ENCODE results near the gene STAT5A. TPM values are rescaled to one million over a fixed set of nuclear protein-coding genes. Genes with fewer than 3 reads are reported as not detected.
"Not testable (repeated sequence)": the region's sequence is repeated elsewhere in the genome, so short reads cannot be mapped to it uniquely, and the experiment has no call there.

STAT5A gene
- total RNA-seq (2014; rRNA removed; shearing (Covaris generic); ENCODE audit: low replicate concordance): 62.3 and 160 TPM in 2 replicates

- no peaks in the 10 kb centered on the region for H3K9me2 ChIP-seq (replicated peaks; ENCODE audit: insufficient read depth, low read length)
- H4K20me1 ChIP-seq (ENCODE audit: insufficient read depth, low read depth, low read length): no peaks in the 10 kb centered on the region
- H3K4me2 ChIP-seq (ENCODE audit: low read depth, low read length, poor library complexity, severe bottlenecking): peak within 1 kb of the TSS; percentile 78
- no peaks in the 10 kb centered on the region for H3K9me3 ChIP-seq (ENCODE audit: low read length)
- peaks cover 54% of the 10 kb centered on the region for H3K79me2 ChIP-seq (ENCODE audit: low read length)
- peaks cover 53% of the 10 kb centered on the region for H3K4me1 ChIP-seq (ENCODE audit: low read length)
- peak within 1 kb of the TSS; percentile 94 for H3K9ac ChIP-seq (ENCODE audit: low read length)
- H2AFZ ChIP-seq (ENCODE audit: low read length): peak within 1 kb of the TSS; percentile 11; the same call in 1 of the 2 replicates
- H3K27ac ChIP-seq (ENCODE audit: low read length): peak within 1 kb of the TSS; percentile 81
- no peaks in the 10 kb centered on the region for H3K27me3 ChIP-seq (ENCODE audit: low read length)
- peak within 1 kb of the TSS; percentile 85 for H3K4me3 ChIP-seq (ENCODE audit: low read length)
- DNase-seq: peak; percentile 91
- peaks cover 9% of the 10 kb centered on the region for H3K36me3 ChIP-seq (ENCODE audit: insufficient read depth, low read length)
These were observed at the start of gene STAT5A for GRCh38 chr17:42287977-42288802. STAT5A (plus strand) TSS chr17:42288498; CDS start chr17:42289412, 914 bp downstream.

GRCh38 chr17:42239576-42239975 is 48.7 kb upstream of the STAT5A start:
- H3K27me3 ChIP-seq (ENCODE audit: low read length); H3K27ac ChIP-seq (ENCODE audit: low read length); H3K9ac ChIP-seq (ENCODE audit: low read length); H3K9me2 ChIP-seq (replicated peaks; ENCODE audit: insufficient read depth, low read length); H3K9me3 ChIP-seq (ENCODE audit: low read length); H3K4me1 ChIP-seq (ENCODE audit: low read length); H3K36me3 ChIP-seq (ENCODE audit: insufficient read depth, low read length); H3K4me2 ChIP-seq (ENCODE audit: low read depth, low read length, poor library complexity, severe bottlenecking); DNase-seq; H2AFZ ChIP-seq (ENCODE audit: low read length); H4K20me1 ChIP-seq (ENCODE audit: insufficient read depth, low read depth, low read length); H3K4me3 ChIP-seq (ENCODE audit: low read length): not testable (repeated sequence)
- H3K79me2 ChIP-seq (ENCODE audit: low read length): peaks cover 97% of the 10 kb centered on the region

- DNase-seq: no peak
- Histone ChIP-seq H3K9me2 (replicated peaks; ENCODE audit: insufficient read depth, low read length) (no peaks in the 10 kb centered on the region), H3K4me2 (ENCODE audit: low read depth, low read length, poor library complexity, severe bottlenecking) (no peak overlapping the region), H3K4me1 (ENCODE audit: low read length) (peaks cover under 1% of the 10 kb centered on the region), H4K20me1 (ENCODE audit: insufficient read depth, low read depth, low read length) (0 out of 2 replicates have a peak, but pooled peaks cover 4% of the 10 kb centered on the region), H3K79me2 (ENCODE audit: low read length) (peaks cover 96% of the 10 kb centered on the region), H3K27me3 (ENCODE audit: low read length) (no peaks in the 10 kb centered on the region), H3K9me3 (ENCODE audit: low read length) (no peaks in the 10 kb centered on the region), H3K27ac (ENCODE audit: low read length) (no peak overlapping the region), H3K36me3 (ENCODE audit: insufficient read depth, low read length) (no peaks in the 10 kb centered on the region), H3K4me3 (ENCODE audit: low read length) (no peak overlapping the region), H2AFZ (ENCODE audit: low read length) (no peak overlapping the region), H3K9ac (ENCODE audit: low read length) (no peak overlapping the region)
These were observed 48.1 kb upstream of the STAT5A start for GRCh38 chr17:42240201-42240600.

- not testable (repeated sequence) for H3K9me3 ChIP-seq (ENCODE audit: low read length); H3K4me3 ChIP-seq (ENCODE audit: low read length); H3K27ac ChIP-seq (ENCODE audit: low read length); H3K27me3 ChIP-seq (ENCODE audit: low read length); H3K9ac ChIP-seq (ENCODE audit: low read length); H3K4me1 ChIP-seq (ENCODE audit: low read length); H4K20me1 ChIP-seq (ENCODE audit: insufficient read depth, low read depth, low read length); H2AFZ ChIP-seq (ENCODE audit: low read length); H3K36me3 ChIP-seq (ENCODE audit: insufficient read depth, low read length); H3K9me2 ChIP-seq (replicated peaks; ENCODE audit: insufficient read depth, low read length); H3K4me2 ChIP-seq (ENCODE audit: low read depth, low read length, poor library complexity, severe bottlenecking); DNase-seq
- H3K79me2 ChIP-seq (ENCODE audit: low read length): peaks cover 94% of the 10 kb centered on the region
These were observed 47.4 kb upstream of the STAT5A start for GRCh38 chr17:42240863-42241262.

GRCh38 chr17:42241871-42242270 is 46.4 kb upstream of the STAT5A start:
- no peak for DNase-seq
- no peak overlapping the region for H3K27ac ChIP-seq (ENCODE audit: low read length)
- no peaks in the 10 kb centered on the region for H3K9me3 ChIP-seq (ENCODE audit: low read length)
- peaks cover 93% of the 10 kb centered on the region for H3K79me2 ChIP-seq (ENCODE audit: low read length)
- H3K4me3 ChIP-seq (ENCODE audit: low read length): no peak overlapping the region
- H3K9me2 ChIP-seq (replicated peaks; ENCODE audit: insufficient read depth, low read length): no peaks in the 10 kb centered on the region
- no peak overlapping the region for H3K4me2 ChIP-seq (ENCODE audit: low read depth, low read length, poor library complexity, severe bottlenecking)
- H3K36me3 ChIP-seq (ENCODE audit: insufficient read depth, low read length): no peaks in the 10 kb centered on the region
- no peak overlapping the region for H2AFZ ChIP-seq (ENCODE audit: low read length)
- H3K4me1 ChIP-seq (ENCODE audit: low read length): peaks cover 4% of the 10 kb centered on the region
- no peak overlapping the region for H3K9ac ChIP-seq (ENCODE audit: low read length)
- no peaks in the 10 kb centered on the region for H3K27me3 ChIP-seq (ENCODE audit: low read length)
- H4K20me1 ChIP-seq (ENCODE audit: insufficient read depth, low read depth, low read length): 0 out of 2 replicates have a peak, but pooled peaks cover 4% of the 10 kb centered on the region

GRCh38 chr17:42243493-42243982 is 44.8 kb upstream of the STAT5A start:
- DNase-seq: no peak
- Histone ChIP-seq H4K20me1 (ENCODE audit: insufficient read depth, low read depth, low read length) (0 out of 2 replicates have a peak, but pooled peaks cover 4% of the 10 kb centered on the region), H3K27ac (ENCODE audit: low read length) (no peak overlapping the region), H3K9me3 (ENCODE audit: low read length) (no peaks in the 10 kb centered on the region), H3K9ac (ENCODE audit: low read length) (no peak overlapping the region), H3K27me3 (ENCODE audit: low read length) (no peaks in the 10 kb centered on the region), H3K9me2 (replicated peaks; ENCODE audit: insufficient read depth, low read length) (no peaks in the 10 kb centered on the region), H3K4me1 (ENCODE audit: low read length) (peaks cover 21% of the 10 kb centered on the region), H3K36me3 (ENCODE audit: insufficient read depth, low read length) (no peaks in the 10 kb centered on the region), H2AFZ (ENCODE audit: low read length) (no peak overlapping the region), H3K4me3 (ENCODE audit: low read length) (no peak overlapping the region), H3K4me2 (ENCODE audit: low read depth, low read length, poor library complexity, severe bottlenecking) (no peak overlapping the region), H3K79me2 (ENCODE audit: low read length) (peaks cover 93% of the 10 kb centered on the region)

GRCh38 chr17:42244116-42244515 is 44.2 kb upstream of the STAT5A start:
- H3K27me3 ChIP-seq (ENCODE audit: low read length); H3K9ac ChIP-seq (ENCODE audit: low read length); H2AFZ ChIP-seq (ENCODE audit: low read length); H3K9me3 ChIP-seq (ENCODE audit: low read length); H4K20me1 ChIP-seq (ENCODE audit: insufficient read depth, low read depth, low read length); H3K9me2 ChIP-seq (replicated peaks; ENCODE audit: insufficient read depth, low read length); H3K36me3 ChIP-seq (ENCODE audit: insufficient read depth, low read length); H3K4me3 ChIP-seq (ENCODE audit: low read length); H3K4me2 ChIP-seq (ENCODE audit: low read depth, low read length, poor library complexity, severe bottlenecking); DNase-seq; H3K27ac ChIP-seq (ENCODE audit: low read length): not testable (repeated sequence)
- peaks cover 93% of the 10 kb centered on the region for H3K79me2 ChIP-seq (ENCODE audit: low read length)
- peaks cover 27% of the 10 kb centered on the region for H3K4me1 ChIP-seq (ENCODE audit: low read length)

- Histone ChIP-seq H3K4me1 (ENCODE audit: low read length) (peaks cover 38% of the 10 kb centered on the region), H3K79me2 (ENCODE audit: low read length) (peaks cover 93% of the 10 kb centered on the region)
- H3K4me2 ChIP-seq (ENCODE audit: low read depth, low read length, poor library complexity, severe bottlenecking); H3K27me3 ChIP-seq (ENCODE audit: low read length); H4K20me1 ChIP-seq (ENCODE audit: insufficient read depth, low read depth, low read length); H3K4me3 ChIP-seq (ENCODE audit: low read length); H3K9ac ChIP-seq (ENCODE audit: low read length); H3K27ac ChIP-seq (ENCODE audit: low read length); H2AFZ ChIP-seq (ENCODE audit: low read length); H3K9me2 ChIP-seq (replicated peaks; ENCODE audit: insufficient read depth, low read length); DNase-seq; H3K36me3 ChIP-seq (ENCODE audit: insufficient read depth, low read length); H3K9me3 ChIP-seq (ENCODE audit: low read length): not testable (repeated sequence)
These were observed 43.1 kb upstream of the STAT5A start for GRCh38 chr17:42245183-42245582.

Measured in Karpas-422 (cell line).